Measurements from ENCODE around the gene HDAC4.

HDAC4 gene

GRCh38 chr2:239151201-239152131 is 249.4 kb downstream of the HDAC4 start:
- H3K4me1 ChIP-seq (ENCODE audit: control insufficient read depth, insufficient read depth, low read length) = no peaks in the 10 kb centered on the region
- no peak overlapping the region for H3K27ac ChIP-seq (ENCODE audit: extremely low read depth, low read depth, low read length)
- ChIA-PET POLR2A (no interaction called here), CTCF (no interaction called here)
- no peak overlapping the region for H3K4me3 ChIP-seq (ENCODE audit: low read depth, low read length)
- H3K36me3 ChIP-seq (ENCODE audit: control insufficient read depth in 2 of 2, insufficient read depth in 1 of 2, low read length in 2 of 2) = peaks cover 0 to 30% of the 10 kb centered on the region in 2 experiments; a peak in 1 of 3 replicates
- H3K9me3 ChIP-seq (ENCODE audit: control insufficient read depth, insufficient read depth, low read depth, low read length) = no peaks in the 10 kb centered on the region
- no peak for TF ChIP-seq ZNF518A (tag by site-specific recombination; conservative IDR thresholded peaks at IDR 0.05; ENCODE audit: low read depth)
- TF ChIP-seq ZNF394 (tag by site-specific recombination; IDR thresholded peaks at IDR 0.05; ENCODE audit: borderline replicate concordance) = no peak

GRCh38 chr2:239150125-239151011 is 250.5 kb downstream of the HDAC4 start:
- ChIA-PET POLR2A (no interaction called here), CTCF (interaction anchor here (0.6 to 0.7 kb wide), 2 partner anchors 287 to 1001 kb away, joined by 3 to 4 read pairs; no protein-coding TSS in a partner anchor)
- H3K27ac ChIP-seq (ENCODE audit: extremely low read depth, low read depth, low read length) = no peak overlapping the region

GRCh38 chr2:239149501-239149900 is 251.3 kb downstream of the HDAC4 start:
- H3K9me3 ChIP-seq (ENCODE audit: control insufficient read depth, insufficient read depth, low read depth, low read length) = no peaks in the 10 kb centered on the region
- ChIA-PET POLR2A (no interaction called here), CTCF (interaction anchor here (0.5 to 0.7 kb wide), 3 partner anchors 12 to 1002 kb away, joined by 3 to 4 read pairs (median 3); no protein-coding TSS in a partner anchor)
- no peak overlapping the region for H3K4me3 ChIP-seq (ENCODE audit: low read depth, low read length)
- H3K36me3 ChIP-seq (ENCODE audit: control insufficient read depth in 2 of 2, insufficient read depth in 1 of 2, low read length in 2 of 2) = peaks cover 0 to 19% of the 10 kb centered on the region in 2 experiments; a peak in 1 of 3 replicates
- no peaks in the 10 kb centered on the region for H3K4me1 ChIP-seq (ENCODE audit: control insufficient read depth, insufficient read depth, low read length)
- H3K27ac ChIP-seq (ENCODE audit: extremely low read depth, low read depth, low read length) = no peak overlapping the region
- TF ChIP-seq ZBTB1 (tag by site-specific recombination; IDR thresholded peaks at IDR 0.05) (no peak), CTCF (tag by site-specific recombination; IDR thresholded peaks at IDR 0.05) (no peak), SP2 (tag by site-specific recombination; IDR thresholded peaks at IDR 0.05) (no peak), REPIN1 (tag by site-specific recombination; IDR thresholded peaks at IDR 0.05; ENCODE audit: low read depth) (no peak), ZNF114 (tag by site-specific recombination; IDR thresholded peaks at IDR 0.05) (no peak), IKZF3 (tag by site-specific recombination; IDR thresholded peaks at IDR 0.05) (no peak), ZNF626 (tag by site-specific recombination; IDR thresholded peaks at IDR 0.05) (no peak), ZNF76 (tag by site-specific recombination; IDR thresholded peaks at IDR 0.05; ENCODE audit: borderline replicate concordance, low read depth) (no peak), KLF8 (tag by site-specific recombination; IDR thresholded peaks at IDR 0.05) (no peak), ZNF701 (tag by site-specific recombination; IDR thresholded peaks at IDR 0.05) (no peak), ZBTB20 (tag by site-specific recombination; IDR thresholded peaks at IDR 0.05) (no peak), ZNF692 (tag by site-specific recombination; IDR thresholded peaks at IDR 0.05) (no peak), SCRT2 (tag by site-specific recombination; IDR thresholded peaks at IDR 0.05) (no peak)

More at GRCh38 chr2:239150125-239151011, 250.5 kb downstream of the HDAC4 start:
- Histone ChIP-seq H3K9me3 (ENCODE audit: control insufficient read depth, insufficient read depth, low read depth, low read length) (no peaks in the 10 kb centered on the region), H3K4me3 (ENCODE audit: low read depth, low read length) (no peak overlapping the region), H3K4me1 (ENCODE audit: control insufficient read depth, insufficient read depth, low read length) (no peaks in the 10 kb centered on the region), H3K36me3 (ENCODE audit: control insufficient read depth in 2 of 2, insufficient read depth in 1 of 2, low read length in 2 of 2) (peaks cover 0 to 23% of the 10 kb centered on the region in 2 experiments; a peak in 1 of 3 replicates)
- TF ChIP-seq ZSCAN4 (tag by site-specific recombination; IDR thresholded peaks at IDR 0.05) (peak; percentile 53; the same call in 1 of the 2 replicates), ZNF221 (tag by site-specific recombination; IDR thresholded peaks at IDR 0.05; ENCODE audit: borderline replicate concordance) (no peak), ZNF623 (tag by site-specific recombination; IDR thresholded peaks at IDR 0.05) (no peak)
